Smooth muscle cell of the brain vasculature (primary cell): ENCODE measurements around the gene SCARF1.
A peak's percentile ranks its signal among the peaks of the same experiment; 100 is the strongest.

Experiments
- DNase-seq: peaks from one replicate; pipeline ENCODE4 v3.0.0-alpha.2; 2012; ENCODE audit warnings: low read depth, low spot score

Gene SCARF1

GRCh38 chr17:1629504-1630310, 15.8 kb downstream of the SCARF1 start:
- DNase-seq = no peak

DNA sequence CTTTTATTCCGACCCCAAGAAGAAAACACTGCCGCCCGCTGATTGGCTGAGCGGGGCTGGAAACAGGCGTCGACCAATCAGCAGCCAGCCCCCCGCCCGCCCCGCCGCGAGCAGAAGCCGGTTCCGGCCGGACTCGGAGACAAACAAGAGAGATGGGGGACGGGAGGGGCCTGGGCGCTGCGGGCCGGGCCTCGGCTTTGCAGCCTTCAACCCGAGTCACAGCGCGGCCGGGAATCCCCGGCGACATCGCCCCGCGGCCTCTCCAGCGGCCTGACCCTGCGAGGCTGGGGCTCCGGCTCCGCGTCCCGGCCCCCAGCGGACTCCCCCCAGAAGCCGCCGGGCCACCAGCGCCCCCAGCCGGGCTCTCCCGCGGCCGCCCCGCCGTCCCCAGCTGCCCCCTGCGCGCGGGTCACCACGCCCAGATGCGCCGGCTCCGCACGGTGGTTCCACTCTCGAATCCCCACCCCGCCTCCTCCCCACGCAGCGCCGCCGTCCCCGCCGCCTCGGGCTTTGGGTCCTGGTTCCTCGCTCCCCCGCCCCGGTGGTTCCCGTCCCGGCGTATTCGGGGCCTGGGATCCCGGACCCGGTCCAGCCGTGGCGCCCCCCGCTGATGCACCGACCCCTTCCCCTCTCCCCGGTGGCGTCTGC, 16.6 kb downstream of the SCARF1 start:
- peak; percentile 79 for DNase-seq

- peak; percentile 35 for DNase-seq
Measured at GRCh38 chr17:1627982-1628855, 17.3 kb downstream of the SCARF1 start, which contains the start of gene SLC43A2. TSS of gene SLC43A2 (minus strand) at chr17:1628834. CDS start at chr17:1627874, 960 bp downstream.

GRCh38 chr17:1627182-1627981, 18.1 kb downstream of the SCARF1 start:
- DNase-seq = no peak

DNA sequence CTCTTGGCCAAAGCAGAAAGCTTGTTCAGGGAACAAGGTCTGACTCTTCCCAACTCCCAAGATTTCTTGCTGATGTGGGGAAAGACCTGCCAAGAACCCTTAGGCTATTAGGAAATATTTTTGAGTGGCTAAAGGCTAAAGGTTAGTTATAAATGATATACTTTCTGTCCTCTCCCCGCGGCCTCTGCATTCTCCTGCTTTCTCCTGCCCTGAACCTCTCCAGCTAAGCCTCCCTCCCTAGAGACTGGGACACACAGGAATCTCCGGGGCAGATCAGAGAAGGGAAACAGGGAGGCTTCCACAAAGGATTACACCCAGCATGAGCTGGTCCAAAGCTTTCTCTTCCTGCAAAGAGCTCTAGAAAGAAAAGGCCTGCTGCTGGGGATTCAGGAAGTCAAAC, 19.2 kb downstream of the SCARF1 start:
- no peak for DNase-seq

DNA sequence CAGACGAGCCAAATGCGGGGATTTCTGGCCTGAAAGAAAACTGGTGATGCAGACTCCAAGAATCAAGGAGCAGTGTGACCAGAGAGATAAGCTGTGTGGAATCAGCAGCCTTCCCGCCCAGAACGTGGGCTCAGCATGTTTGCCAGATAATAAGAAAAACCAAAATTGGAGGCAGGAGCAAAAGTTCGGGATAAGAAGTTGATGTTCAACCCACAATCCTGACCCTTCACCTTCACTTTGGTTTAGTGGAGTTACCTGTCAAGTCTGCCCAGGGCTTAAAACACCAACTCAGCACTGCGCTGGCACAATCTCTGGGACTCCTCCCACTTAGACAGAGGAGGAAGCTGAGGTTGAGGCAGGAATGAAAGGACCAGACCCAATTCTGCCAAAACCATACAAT, 20.0 kb downstream of the SCARF1 start:
- no peak for DNase-seq

GRCh38 chr17:1625053-1625452, 20.5 kb downstream of the SCARF1 start:
- DNase-seq = no peak

DNA sequence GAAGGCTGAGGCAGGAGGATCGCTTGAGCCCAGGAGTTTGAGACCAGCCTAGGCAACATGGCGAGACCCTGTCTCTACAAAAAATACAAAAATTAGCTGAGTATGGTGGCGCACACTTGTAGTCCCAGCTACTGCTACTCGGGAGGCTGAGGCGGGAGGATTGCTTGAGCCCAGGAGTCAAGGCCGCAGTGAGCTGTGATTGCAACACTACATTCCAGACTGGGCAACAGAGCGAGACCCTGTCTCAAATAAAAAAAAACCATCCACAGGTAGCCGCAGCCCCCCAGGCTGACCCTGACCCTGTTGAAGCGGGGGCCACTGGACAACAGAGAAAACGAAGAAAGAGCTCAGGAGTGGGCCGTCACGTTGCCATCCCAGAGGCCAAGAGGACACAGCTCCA, 20.9 kb downstream of the SCARF1 start:
- no peak for DNase-seq

GRCh38 chr17:1623057-1623630, 22.4 kb downstream of the SCARF1 start:
- DNase-seq = no peak

DNA sequence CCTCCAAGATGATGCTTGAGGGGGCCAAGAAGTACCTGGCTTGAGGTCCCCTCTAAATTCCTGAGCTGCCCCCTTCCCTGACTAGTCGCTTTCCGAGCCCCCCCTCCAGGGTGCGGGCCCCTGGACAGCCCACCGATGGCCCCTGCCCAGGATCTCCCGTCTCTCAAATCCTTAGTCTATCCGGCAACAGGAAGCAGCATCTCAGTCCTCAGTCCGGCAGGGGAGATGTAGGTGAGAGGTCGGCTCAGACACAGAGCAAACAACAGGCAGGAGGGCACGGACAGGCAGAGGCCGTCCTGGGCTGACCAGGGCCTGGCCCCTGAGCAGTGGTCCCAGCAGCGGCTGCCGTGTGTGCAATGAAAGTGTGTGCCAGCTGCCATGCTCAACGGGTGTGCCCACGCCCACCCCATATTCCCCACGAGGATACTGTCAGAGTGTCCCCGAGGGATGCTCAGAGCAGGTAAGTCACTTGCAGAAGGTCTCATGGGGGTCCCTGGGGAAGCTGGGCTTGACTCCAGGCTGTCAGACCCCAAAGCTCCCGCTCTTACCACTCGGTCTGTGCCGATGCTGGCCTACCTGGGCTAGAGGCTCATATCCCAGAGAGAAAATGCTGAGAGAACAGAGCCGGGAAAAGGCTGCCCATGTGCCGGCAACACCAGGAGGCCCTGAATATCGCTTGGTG, 24.1 kb downstream of the SCARF1 start:
- DNase-seq = no peak

DNA sequence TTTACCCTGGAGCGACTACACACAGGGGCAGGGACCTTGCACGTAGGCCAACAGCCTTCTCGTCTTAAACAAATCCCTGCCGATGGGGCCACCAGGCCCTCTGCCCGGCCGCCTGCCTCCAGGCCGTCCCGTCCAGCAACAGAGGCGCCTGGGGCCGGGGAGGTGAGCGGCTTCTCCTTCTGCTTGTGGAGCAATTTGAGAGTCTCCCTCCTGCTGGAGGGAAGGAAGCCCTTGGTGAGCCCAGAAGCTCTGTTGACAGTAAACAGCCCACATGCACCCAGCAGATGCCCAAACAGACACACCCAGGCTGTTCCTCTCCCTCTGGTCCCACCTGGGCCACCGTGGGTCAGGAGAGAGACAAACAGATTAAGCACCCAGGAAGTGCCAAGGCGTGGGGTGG, 25.0 kb downstream of the SCARF1 start:
- no peak for DNase-seq

- DNase-seq = no peak
Measured at GRCh38 chr17:1617620-1618174, 27.8 kb downstream of the SCARF1 start.

- DNase-seq = no peak
Measured at GRCh38 chr17:1616101-1616500, 29.4 kb downstream of the SCARF1 start.

DNA sequence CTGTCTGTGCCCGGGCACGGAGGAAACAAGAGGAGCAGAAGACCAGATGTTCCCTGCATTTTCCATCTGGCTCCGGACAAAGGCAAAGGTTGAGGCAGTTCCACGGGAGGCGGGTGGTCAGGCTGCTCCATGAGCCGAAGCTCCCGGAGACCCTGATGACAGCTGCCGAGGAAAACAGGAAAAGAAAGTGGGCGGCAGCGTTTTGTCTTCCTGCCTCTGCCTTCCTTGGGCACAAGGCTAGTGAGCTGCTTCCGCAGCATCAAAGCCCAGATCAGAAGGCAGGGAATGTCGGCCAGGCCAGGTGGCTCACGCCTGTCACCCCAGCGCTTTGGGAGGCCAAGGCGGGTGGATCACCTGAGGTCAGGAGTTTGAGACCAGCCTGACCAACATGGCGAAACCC, 33.1 kb downstream of the SCARF1 start:
- no peak for DNase-seq

DNA sequence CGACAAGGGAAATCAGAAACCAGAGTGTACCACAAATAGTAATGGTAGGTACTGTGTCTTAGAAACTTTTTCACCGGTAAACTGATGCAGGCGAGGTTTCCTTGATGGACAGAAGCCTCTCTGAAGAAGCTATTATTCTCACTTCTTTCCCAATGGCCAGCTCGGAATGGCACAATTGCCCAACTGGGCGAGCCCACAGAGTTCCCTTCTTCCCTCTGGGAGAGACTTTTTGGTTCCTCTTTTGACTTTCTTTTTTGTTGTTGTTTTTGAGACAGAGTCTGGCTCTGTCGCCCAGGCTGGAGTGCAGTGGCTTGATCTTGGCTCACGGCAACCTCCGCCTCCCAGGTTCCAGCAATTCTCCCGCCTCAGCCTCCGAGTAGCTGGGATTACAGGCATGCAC, 33.8 kb downstream of the SCARF1 start:
- DNase-seq = no peak

GRCh38 chr17:1608676-1609075, 36.9 kb downstream of the SCARF1 start:
- no peak for DNase-seq

- no peak for DNase-seq
Measured at GRCh38 chr17:1607971-1608320, 37.6 kb downstream of the SCARF1 start.

- no peak for DNase-seq
Measured at GRCh38 chr17:1606352-1606985, 39.1 kb downstream of the SCARF1 start.

- no peak for DNase-seq
Measured at GRCh38 chr17:1605681-1606351, 39.7 kb downstream of the SCARF1 start.
